Activated T-cell treated with anti-CD3 and anti-CD28 coated beads, Interleukin-2, amount 50 U/mL, for 24 hours (primary cell): ENCODE results near the gene SLC7A11.

Source experiments
- DNase-seq: peaks from one replicate; pipeline ENCODE4 v3.0.0-alpha.2; 2020
- H3K27ac Mint-ChIP-seq: 2 replicates; pipeline ENCODE4 v1.8.0; 2020; ENCODE audit warnings: mild to moderate bottlenecking, mixed read lengths
- H3K27me3 Mint-ChIP-seq: 2 replicates; pipeline ENCODE4 v1.8.0; 2020; ENCODE audit warnings: mixed read lengths
- H3K36me3 Mint-ChIP-seq: 2 replicates; pipeline ENCODE4 v1.8.0; 2020; ENCODE audit warnings: low read depth, mixed read lengths
- H3K4me1 Mint-ChIP-seq: 2 replicates; pipeline ENCODE4 v1.8.0; 2020; ENCODE audit warnings: low read depth, mixed read lengths
- H3K4me3 Mint-ChIP-seq: 2 replicates; pipeline ENCODE4 v1.8.0; 2020; ENCODE audit warnings: mild to moderate bottlenecking, moderate library complexity, mixed read lengths
- H3K9me3 Mint-ChIP-seq: 2 replicates; pipeline ENCODE4 v1.8.0; 2020; ENCODE audit warnings: mixed read lengths

Gene SLC7A11

DNA sequence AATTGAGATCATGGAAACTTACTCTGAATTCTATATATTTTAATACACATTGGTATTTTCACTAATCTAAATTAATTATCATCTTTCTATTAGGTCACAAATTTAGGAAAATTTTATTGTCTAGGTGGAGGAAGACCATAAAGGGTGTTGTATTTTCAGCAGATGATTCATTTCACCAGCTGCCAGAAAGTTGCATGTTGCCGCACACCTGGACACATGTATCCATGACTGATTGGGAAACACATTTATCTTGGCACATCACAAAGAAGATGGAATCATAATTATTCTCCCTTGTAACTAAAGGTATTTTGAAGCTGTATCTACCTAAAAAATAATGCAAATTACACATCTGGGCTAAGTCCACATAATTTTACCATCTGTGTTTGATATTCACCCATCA is 33.1 kb downstream of the SLC7A11 start:
- H3K4me3 Mint-ChIP-seq: no peak overlapping the region
- no peak overlapping the region for H3K27ac Mint-ChIP-seq
- H3K27me3 Mint-ChIP-seq: no peaks in the 10 kb centered on the region
- no peaks in the 10 kb centered on the region for H3K4me1 Mint-ChIP-seq
- no peaks in the 10 kb centered on the region for H3K36me3 Mint-ChIP-seq
- DNase-seq: no peak
- no peaks in the 10 kb centered on the region for H3K9me3 Mint-ChIP-seq

DNA sequence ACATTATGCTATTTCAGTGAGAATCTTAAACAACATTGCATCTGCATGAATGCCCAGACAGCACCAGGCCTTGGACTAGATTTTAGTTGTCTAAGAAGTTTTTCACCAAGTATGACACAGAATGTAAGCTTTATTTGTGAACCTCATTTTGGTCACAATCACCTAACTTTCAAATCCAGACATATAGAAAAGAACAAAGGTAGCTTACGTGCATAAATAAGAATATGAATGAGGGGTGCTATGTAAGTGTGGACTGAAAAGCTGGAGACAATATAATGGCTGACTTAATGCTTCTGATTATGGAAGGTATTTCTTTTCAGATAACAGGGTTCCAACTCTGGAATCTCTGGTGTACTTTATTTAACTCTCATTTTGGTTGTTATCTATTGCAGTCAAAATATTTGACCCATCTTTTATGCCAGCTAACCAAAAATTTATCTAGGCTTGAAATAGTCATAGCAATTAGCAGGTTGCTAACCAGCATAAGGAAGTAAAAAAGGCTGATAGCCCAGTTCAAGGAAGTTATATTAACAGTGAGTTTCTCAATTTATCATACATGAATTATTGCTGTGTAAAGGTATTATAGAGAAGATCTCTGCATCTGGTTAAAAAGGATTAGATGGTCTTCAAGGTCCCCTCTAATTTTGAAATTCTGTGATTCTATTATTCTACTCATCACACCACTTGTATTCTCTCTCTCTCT is 36.5 kb downstream of the SLC7A11 start:
- Mint-ChIP-seq H3K9me3 (no peaks in the 10 kb centered on the region), H3K4me1 (no peaks in the 10 kb centered on the region), H3K36me3 (no peaks in the 10 kb centered on the region), H3K27me3 (no peaks in the 10 kb centered on the region), H3K27ac (no peak overlapping the region), H3K4me3 (no peak overlapping the region)
- DNase-seq: no peak

DNA sequence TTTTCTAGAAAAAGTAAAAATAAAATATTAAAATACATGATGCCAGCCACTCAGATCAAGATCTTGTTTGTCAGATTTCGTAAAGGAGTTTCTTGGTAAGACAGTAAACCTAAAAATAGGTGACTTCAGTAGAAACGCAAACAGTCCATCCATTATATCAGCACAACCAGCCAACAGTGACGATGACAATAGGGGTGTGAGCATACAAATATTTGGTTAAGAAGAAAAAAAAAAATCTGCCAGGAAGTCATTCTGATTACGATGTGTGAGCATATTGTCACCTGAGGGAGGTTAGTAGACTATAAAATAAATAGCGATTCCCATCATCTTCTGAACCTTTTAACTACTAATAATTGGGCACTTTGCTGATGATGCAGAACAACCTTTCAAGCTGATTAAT is 37.6 kb downstream of the SLC7A11 start:
- H3K27me3 Mint-ChIP-seq: no peaks in the 10 kb centered on the region
- no peak overlapping the region for H3K4me3 Mint-ChIP-seq
- no peaks in the 10 kb centered on the region for H3K36me3 Mint-ChIP-seq
- H3K4me1 Mint-ChIP-seq: no peaks in the 10 kb centered on the region
- no peaks in the 10 kb centered on the region for H3K9me3 Mint-ChIP-seq
- no peak overlapping the region for H3K27ac Mint-ChIP-seq
- no peak for DNase-seq

- no peaks in the 10 kb centered on the region for H3K9me3 Mint-ChIP-seq
- H3K27me3 Mint-ChIP-seq: no peaks in the 10 kb centered on the region
- no peak overlapping the region for H3K27ac Mint-ChIP-seq
- no peaks in the 10 kb centered on the region for H3K36me3 Mint-ChIP-seq
- no peak overlapping the region for H3K4me3 Mint-ChIP-seq
- no peak for DNase-seq
- H3K4me1 Mint-ChIP-seq: no peaks in the 10 kb centered on the region
Measured at GRCh38 chr4:138202686-138203085, 39.5 kb downstream of the SLC7A11 start.

DNA sequence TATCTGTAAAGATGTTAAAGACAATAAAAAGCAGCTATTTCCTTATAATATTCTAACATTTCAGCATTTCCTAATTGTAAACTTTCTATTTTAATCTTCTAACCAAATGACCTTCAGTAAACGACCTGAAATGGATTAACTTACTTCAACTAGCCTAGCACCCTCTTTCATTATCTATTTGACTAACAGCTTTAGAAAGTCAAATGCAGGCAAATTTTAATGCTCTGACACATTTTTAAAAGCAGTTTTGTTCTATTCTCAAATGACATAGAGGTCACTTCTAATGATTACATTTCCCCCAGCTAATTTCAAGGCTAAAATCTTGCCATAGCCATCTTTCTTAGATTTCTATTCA is 41.9 kb downstream of the SLC7A11 start:
- no peak overlapping the region for H3K4me3 Mint-ChIP-seq
- DNase-seq: no peak
- H3K27ac Mint-ChIP-seq: no peak overlapping the region
- no peaks in the 10 kb centered on the region for H3K4me1 Mint-ChIP-seq
- H3K27me3 Mint-ChIP-seq: no peaks in the 10 kb centered on the region
- no peaks in the 10 kb centered on the region for H3K9me3 Mint-ChIP-seq
- no peaks in the 10 kb centered on the region for H3K36me3 Mint-ChIP-seq

- Mint-ChIP-seq H3K27me3 (no peaks in the 10 kb centered on the region), H3K27ac (no peak overlapping the region), H3K9me3 (no peaks in the 10 kb centered on the region), H3K36me3 (no peaks in the 10 kb centered on the region), H3K4me3 (no peak overlapping the region), H3K4me1 (no peaks in the 10 kb centered on the region)
- no peak for DNase-seq
Measured at GRCh38 chr4:138199568-138200235, 42.4 kb downstream of the SLC7A11 start.

DNA sequence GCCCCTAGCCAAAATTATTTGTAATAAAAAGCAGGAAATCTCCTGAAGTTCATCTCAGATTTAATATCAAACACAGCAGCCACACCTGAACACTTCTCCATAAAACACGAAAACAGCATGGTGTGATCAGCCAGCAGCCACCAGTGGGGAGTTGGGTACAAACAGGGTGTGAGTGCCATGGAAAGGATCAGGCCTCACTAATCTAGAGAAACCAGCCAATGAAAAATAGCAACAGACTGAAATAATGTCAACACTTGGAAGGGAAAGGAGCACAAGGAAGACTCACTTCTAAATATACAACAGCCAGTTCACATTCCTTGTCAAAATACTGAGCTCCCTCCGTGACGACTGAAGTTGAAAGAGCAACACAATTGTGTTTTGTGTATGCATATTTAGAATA is 46.0 kb downstream of the SLC7A11 start:
- Mint-ChIP-seq H3K4me3 (no peak overlapping the region), H3K4me1 (no peaks in the 10 kb centered on the region), H3K36me3 (no peaks in the 10 kb centered on the region), H3K9me3 (no peaks in the 10 kb centered on the region), H3K27me3 (no peaks in the 10 kb centered on the region), H3K27ac (no peak overlapping the region)
- DNase-seq: no peak

DNA sequence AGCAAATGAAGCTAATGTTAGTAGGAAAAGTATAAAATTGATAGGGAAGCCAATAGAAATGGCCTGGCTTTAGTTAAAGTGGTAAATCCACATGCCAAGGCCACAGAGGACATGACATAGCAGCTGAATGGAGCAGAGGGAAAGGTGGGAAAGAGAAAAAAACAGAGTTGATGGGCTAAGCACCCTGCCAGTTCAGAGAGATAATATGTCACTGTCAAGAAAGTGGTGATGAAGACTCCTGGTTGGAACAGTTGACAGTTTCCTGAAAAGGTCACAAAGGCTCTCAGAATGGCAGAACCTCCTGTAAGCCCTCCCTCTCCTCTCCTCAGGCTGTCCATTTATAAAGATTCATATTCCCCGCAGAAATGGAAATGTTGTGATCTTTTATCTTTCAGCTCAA is 48.2 kb downstream of the SLC7A11 start:
- DNase-seq: no peak
- no peaks in the 10 kb centered on the region for H3K27me3 Mint-ChIP-seq
- H3K4me3 Mint-ChIP-seq: no peak overlapping the region

DNA sequence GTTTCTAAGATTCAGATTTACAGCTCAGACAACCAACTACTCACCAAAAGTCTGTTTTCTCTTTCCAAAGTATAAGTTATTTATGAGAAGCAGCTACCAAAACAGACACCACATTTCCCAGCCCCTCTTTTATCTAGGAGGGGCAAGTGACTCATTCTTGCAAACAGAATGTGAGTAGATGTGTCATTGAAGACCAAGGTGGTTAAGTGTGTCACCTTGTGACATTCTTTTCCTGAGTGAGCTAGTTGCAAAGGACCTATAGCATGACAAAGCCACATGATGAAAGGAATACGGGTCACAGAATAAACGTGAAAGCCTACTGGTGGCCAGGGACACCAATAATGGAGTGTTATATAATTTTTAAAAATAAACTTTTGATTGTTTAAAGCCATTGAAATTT is 50.0 kb downstream of the SLC7A11 start:
- DNase-seq: no peak
- no peaks in the 10 kb centered on the region for H3K4me1 Mint-ChIP-seq
- no peaks in the 10 kb centered on the region for H3K27me3 Mint-ChIP-seq
- no peaks in the 10 kb centered on the region for H3K9me3 Mint-ChIP-seq
- H3K27ac Mint-ChIP-seq: no peak overlapping the region
- no peak overlapping the region for H3K4me3 Mint-ChIP-seq
- H3K36me3 Mint-ChIP-seq: no peaks in the 10 kb centered on the region

More for the DNA sequence above, 48.2 kb downstream of the SLC7A11 start:
- Mint-ChIP-seq H3K4me1 (no peaks in the 10 kb centered on the region), H3K9me3 (no peaks in the 10 kb centered on the region), H3K36me3 (no peaks in the 10 kb centered on the region), H3K27ac (no peak overlapping the region)

DNA sequence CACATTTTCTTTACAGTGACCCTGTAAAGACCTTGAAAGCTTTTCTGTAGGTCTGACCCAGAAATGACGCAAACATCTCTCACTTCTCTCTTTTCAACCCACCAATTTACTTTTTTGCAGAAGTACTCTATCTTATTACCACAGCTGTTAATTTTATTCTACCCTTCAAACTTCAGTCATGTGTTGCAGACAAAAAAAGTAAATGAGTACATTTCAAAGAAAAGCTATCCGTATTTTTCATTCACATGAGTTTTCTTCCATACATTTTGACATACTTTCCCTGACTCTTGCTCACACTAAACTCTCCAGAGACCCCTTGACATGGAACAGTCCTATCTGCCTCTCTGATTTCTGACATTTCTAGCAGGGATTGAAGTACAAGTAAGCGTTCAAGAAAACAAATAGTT is 51.7 kb downstream of the SLC7A11 start:
- no peak overlapping the region for H3K4me3 Mint-ChIP-seq
- no peaks in the 10 kb centered on the region for H3K9me3 Mint-ChIP-seq
- no peaks in the 10 kb centered on the region for H3K27me3 Mint-ChIP-seq
- DNase-seq: no peak
- H3K27ac Mint-ChIP-seq: no peak overlapping the region
- no peaks in the 10 kb centered on the region for H3K36me3 Mint-ChIP-seq
- no peaks in the 10 kb centered on the region for H3K4me1 Mint-ChIP-seq

GRCh38 chr4:138189206-138189605 is 52.9 kb downstream of the SLC7A11 start:
- no peaks in the 10 kb centered on the region for H3K4me1 Mint-ChIP-seq
- H3K4me3 Mint-ChIP-seq: no peak overlapping the region
- no peak for DNase-seq

GRCh38 chr4:138188406-138189084 is 53.6 kb downstream of the SLC7A11 start:
- Mint-ChIP-seq H3K4me3 (no peak overlapping the region), H3K36me3 (no peaks in the 10 kb centered on the region), H3K4me1 (no peaks in the 10 kb centered on the region), H3K9me3 (no peaks in the 10 kb centered on the region), H3K27me3 (no peaks in the 10 kb centered on the region), H3K27ac (no peak overlapping the region)
- DNase-seq: no peak

More at GRCh38 chr4:138189206-138189605, 52.9 kb downstream of the SLC7A11 start:
- Mint-ChIP-seq H3K9me3 (no peaks in the 10 kb centered on the region), H3K27ac (no peak overlapping the region), H3K36me3 (no peaks in the 10 kb centered on the region), H3K27me3 (no peaks in the 10 kb centered on the region)

DNA sequence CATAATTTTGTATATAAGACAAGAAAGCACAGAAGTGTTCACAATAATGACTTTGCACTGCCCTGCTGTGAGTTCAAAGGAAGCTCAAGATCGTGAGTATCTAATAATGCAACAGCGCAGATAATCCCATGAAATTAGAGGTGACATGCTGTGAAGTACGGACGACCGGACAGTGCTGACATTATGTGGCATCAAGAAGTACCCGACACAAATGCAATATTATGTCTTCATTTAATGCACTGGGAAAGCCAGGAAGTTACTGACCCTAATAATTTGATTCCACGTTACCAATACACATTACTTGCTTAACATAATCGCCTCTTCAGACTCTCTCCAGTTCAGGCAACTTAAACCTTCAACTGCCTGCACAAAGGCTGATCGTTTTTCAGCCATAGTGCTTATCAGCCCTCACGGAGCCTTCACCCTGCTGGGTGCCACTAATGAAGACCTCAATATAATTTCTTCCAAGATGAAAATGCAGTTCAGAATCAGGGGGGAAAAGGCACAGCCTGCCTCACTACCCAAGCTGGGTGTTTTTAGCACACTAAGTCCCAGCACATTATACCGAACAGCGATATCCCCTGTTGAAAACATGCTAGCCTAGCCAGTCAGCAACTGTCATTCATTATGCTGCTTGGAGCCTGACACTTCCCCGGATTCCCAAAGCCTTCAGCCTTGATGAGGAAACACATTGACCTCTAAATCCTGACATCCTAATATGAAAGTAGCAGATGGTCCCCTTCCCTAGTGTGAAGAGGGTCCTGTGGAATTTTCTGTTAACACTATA is 56.1 kb downstream of the SLC7A11 start:
- Mint-ChIP-seq H3K27ac (no peak overlapping the region), H3K36me3 (no peaks in the 10 kb centered on the region), H3K4me3 (no peak overlapping the region), H3K4me1 (no peaks in the 10 kb centered on the region), H3K9me3 (no peaks in the 10 kb centered on the region), H3K27me3 (no peaks in the 10 kb centered on the region)
- DNase-seq: no peak

GRCh38 chr4:138184886-138185285 is 57.3 kb downstream of the SLC7A11 start:
- no peak for DNase-seq
- H3K27me3 Mint-ChIP-seq: no peaks in the 10 kb centered on the region
- no peaks in the 10 kb centered on the region for H3K9me3 Mint-ChIP-seq
- no peak overlapping the region for H3K4me3 Mint-ChIP-seq
- H3K36me3 Mint-ChIP-seq: no peaks in the 10 kb centered on the region
- H3K4me1 Mint-ChIP-seq: no peaks in the 10 kb centered on the region
- H3K27ac Mint-ChIP-seq: no peak overlapping the region
